Measurements from ENCODE around the gene RNF17. TPM values are rescaled to one million over a fixed set of nuclear protein-coding genes. Genes with fewer than 3 reads are reported as not detected.

The RNF17 gene
- total and polyA plus RNA-seq, 4 donors: 0.08 to 0.14 TPM; not detected in 2

GRCh38 chr13:24921881-24922280 lies 157.9 kb downstream of the RNF17 start:
- WGBS: 18% methylated on average over 5 of the region's 5 CpGs
- Histone ChIP-seq H3K36me3 (ENCODE audit: control insufficient read depth in 4 of 4, insufficient read depth in 3 of 4, low read depth in 1 of 4, low read length in 3 of 4) (no peaks in the 10 kb centered on the region), H3K9ac (ENCODE audit: low read depth in 1 of 2, low read length in 2 of 2) (no peak overlapping the region), H3K9me3 (ENCODE audit: control insufficient read depth in 4 of 4, low read length in 3 of 4) (no peaks in the 10 kb centered on the region), H3K4me3 (ENCODE audit: low read depth in 1 of 3, low read length in 3 of 3) (peak overlapping the region; percentile 83 to 98 (median 95)), H3K4me1 (ENCODE audit: control insufficient read depth in 4 of 4, insufficient read depth in 4 of 4, low read length in 3 of 4) (peaks cover 0 to 12% (median 7%) of the 10 kb centered on the region in 4 donors), H3K27me3 (ENCODE audit: control insufficient read depth in 4 of 4, insufficient read depth in 4 of 4, low read length in 3 of 4) (no peaks in the 10 kb centered on the region), H3K27ac (ENCODE audit: low read depth in 1 of 2, low read length in 2 of 2) (no peak overlapping the region)
- DNase-seq (ENCODE audit: low spot score): no peak
- TF ChIP-seq NR2F2 (IDR thresholded peaks at IDR 0.05) (no peak), JUND (IDR thresholded peaks at IDR 0.05) (no peak), GABPA (IDR thresholded peaks at IDR 0.05 in 1 of 2, conservative IDR thresholded peaks at IDR 0.05 in 1 of 2) (no peak), RAD21 (IDR thresholded peaks at IDR 0.05) (no peak), YY1 (IDR thresholded peaks at IDR 0.05) (no peak), RXRA (IDR thresholded peaks at IDR 0.05) (no peak), FOXA2 (IDR thresholded peaks at IDR 0.05) (no peak), ZBTB33 (IDR thresholded peaks at IDR 0.05) (no peak), ATF3 (IDR thresholded peaks at IDR 0.05) (no peak), CTCF (IDR thresholded peaks at IDR 0.05; ENCODE audit: low read depth, low read length, missing input control) (no peak), HNF4A (conservative IDR thresholded peaks at IDR 0.05) (no peak), SP1 (IDR thresholded peaks at IDR 0.05) (no peak), TAF1 (conservative IDR thresholded peaks at IDR 0.05) (no peak), MAX (IDR thresholded peaks at IDR 0.05) (no peak), HNF4G (IDR thresholded peaks at IDR 0.05) (no peak), FOXA1 (IDR thresholded peaks at IDR 0.05) (no peak), EGR1 (IDR thresholded peaks at IDR 0.05; ENCODE audit: low read depth in 2 of 2) (no peak), REST (IDR thresholded peaks at IDR 0.05) (no peak)
